GM10266 (cell line): ENCODE measurements around the gene ADGRA3.

Experiments
- DNase-seq: peaks from one replicate; pipeline ENCODE4 v3.0.0; 2012; ENCODE audit errors: extremely low spot score
- TF ChIP-seq, protein P1 (sequence below): IDR thresholded peaks from 2 replicates; pipeline ENCODE4 v1.5.1; 2012; ENCODE audit warnings: mild to moderate bottlenecking, low read depth; ENCODE audit not compliant: control insufficient read depth, insufficient read depth; ENCODE audit errors: missing control alignments

Gene ADGRA3

DNA sequence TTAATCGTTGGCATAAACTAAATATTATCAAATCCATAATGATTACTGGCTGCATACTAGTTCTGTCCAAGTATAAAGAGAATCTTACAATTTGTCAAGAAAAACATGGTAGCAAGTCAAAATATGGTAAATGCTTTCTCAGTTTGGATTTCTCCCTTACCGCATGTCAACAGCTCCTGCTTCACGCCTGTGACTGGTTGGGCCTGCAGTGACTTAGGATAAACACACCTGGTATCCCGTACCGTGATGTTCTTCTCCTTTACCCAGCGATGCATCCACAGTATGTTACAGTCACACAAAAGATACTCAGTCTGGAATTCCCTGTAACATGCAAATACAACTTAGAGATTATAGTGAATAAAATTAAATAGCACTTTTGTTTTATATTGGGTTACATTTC lies 71.1 kb downstream of the ADGRA3 start:
- DNase-seq: no peak
- TF ChIP-seq, protein P1, sequence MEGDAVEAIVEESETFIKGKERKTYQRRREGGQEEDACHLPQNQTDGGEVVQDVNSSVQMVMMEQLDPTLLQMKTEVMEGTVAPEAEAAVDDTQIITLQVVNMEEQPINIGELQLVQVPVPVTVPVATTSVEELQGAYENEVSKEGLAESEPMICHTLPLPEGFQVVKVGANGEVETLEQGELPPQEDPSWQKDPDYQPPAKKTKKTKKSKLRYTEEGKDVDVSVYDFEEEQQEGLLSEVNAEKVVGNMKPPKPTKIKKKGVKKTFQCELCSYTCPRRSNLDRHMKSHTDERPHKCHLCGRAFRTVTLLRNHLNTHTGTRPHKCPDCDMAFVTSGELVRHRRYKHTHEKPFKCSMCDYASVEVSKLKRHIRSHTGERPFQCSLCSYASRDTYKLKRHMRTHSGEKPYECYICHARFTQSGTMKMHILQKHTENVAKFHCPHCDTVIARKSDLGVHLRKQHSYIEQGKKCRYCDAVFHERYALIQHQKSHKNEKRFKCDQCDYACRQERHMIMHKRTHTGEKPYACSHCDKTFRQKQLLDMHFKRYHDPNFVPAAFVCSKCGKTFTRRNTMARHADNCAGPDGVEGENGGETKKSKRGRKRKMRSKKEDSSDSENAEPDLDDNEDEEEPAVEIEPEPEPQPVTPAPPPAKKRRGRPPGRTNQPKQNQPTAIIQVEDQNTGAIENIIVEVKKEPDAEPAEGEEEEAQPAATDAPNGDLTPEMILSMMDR: no peak

DNA sequence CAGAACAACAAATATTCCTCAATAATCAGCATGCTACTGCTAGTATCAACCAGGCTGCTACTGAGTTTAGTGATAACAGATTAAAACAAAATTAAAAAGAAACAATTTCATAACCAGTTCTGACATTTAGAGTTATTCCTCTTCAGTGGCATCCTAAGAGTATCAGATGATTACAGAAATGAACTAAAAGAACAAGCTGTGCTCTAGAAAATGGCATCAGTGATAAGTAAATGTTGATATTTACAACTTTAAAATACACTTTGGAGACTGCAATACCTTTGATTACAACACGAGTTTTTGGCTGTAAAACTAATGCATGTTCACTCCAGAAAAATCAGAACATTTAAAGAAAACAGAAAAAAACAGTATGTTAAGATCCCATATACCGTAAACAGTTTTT lies 72.9 kb downstream of the ADGRA3 start:
- DNase-seq: no peak
- TF ChIP-seq, protein P1: no peak

DNA sequence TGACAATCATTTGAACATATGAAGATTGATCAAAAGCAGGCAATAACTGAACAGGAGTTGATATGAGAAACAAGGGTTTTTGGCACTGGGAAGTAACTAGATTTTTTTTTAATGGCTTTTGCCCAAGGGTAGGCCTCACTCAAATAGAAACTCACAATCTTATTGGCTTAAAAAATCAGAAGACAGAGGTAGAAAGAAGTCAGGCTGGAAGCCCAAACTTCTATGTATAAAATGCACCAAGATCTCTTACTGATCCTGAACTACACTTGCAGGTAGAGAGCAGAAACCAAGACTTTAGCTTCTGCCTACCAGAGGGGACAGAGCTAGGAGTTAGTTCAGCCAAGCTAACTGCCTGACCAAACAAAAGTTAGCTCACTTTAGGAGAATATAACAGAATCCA lies 74.9 kb downstream of the ADGRA3 start:
- DNase-seq: no peak

DNA sequence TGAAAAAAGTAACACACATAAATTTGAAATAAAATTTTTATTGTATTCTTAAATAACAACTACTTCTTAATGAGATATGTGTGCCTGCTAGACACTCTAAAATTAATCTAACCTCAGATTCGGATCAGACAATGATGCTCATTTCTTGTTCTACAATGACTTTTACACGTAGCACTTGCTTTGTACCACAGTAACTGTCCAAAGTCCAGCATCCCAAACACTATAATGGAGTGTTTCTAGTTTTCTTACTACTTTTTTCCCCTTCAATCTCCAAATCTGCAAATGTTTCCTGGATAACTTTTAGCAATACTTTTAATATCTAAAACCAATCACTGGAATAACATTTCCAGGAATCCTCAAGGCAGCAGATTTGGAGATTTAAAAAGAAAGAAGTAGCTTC lies 75.9 kb downstream of the ADGRA3 start:
- TF ChIP-seq, protein P1: no peak
- DNase-seq: no peak

More for the DNA sequence above, 74.9 kb downstream of the ADGRA3 start:
- TF ChIP-seq, protein P1: no peak

DNA sequence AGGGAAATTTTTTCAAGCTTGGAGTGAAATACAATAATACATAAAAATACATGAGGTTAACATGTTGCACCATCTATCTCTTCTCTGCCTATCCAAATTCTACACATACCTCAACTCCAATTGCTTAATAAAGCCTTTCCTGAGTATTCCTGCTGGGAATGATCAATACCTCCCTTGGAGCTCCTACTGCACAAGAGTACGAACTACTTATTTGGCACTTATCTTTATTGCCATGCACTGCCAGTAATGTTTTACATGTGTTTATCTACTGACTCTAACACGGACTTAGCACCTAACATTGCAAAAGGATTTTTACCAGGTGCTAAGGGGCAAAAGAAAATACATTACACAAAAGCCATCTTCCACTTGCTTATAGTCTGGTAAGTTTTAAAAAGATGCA lies 80.2 kb downstream of the ADGRA3 start:
- no peak for DNase-seq
- TF ChIP-seq, protein P1: no peak

DNA sequence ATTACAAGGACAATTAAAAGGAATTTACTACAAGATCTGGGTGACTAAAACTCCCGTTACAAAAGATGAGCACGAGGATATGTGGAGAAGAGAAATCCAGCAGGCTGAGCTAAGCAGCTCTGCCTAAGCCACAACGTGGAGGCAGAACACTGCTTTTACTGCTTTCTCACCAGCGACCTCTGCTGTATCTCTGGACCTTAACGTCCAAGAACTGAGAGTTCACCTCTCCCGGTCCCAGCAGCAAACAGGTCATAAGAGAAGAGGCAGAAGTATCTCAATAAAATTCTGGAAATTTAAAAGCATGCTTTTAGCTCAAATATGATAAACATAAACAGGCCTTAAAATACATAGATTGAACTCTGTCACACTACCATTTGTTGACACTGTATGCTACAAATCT lies 81.0 kb downstream of the ADGRA3 start:
- TF ChIP-seq, protein P1: peak; percentile 43
- DNase-seq: no peak

DNA sequence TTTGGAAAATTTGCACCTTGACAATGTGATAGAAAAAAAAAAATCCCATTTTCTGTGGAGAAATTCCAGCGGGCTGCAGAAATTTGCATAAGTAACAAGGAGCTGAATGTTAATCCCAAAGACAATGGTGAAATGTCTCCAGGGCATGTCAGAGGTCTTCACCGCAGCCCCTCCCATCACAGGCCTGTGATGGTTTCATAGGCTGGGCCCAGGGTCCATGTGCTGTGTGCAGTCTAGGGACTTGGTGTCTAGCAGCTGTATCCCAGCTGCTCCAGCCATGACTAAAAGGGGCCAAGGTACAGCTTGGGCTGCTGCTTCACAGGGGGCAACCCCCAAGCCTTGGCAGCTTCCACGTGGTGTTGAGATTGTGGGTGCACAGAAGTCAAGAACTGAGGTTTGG lies 85.2 kb downstream of the ADGRA3 start:
- no peak for DNase-seq
- TF ChIP-seq, protein P1: no peak

DNA sequence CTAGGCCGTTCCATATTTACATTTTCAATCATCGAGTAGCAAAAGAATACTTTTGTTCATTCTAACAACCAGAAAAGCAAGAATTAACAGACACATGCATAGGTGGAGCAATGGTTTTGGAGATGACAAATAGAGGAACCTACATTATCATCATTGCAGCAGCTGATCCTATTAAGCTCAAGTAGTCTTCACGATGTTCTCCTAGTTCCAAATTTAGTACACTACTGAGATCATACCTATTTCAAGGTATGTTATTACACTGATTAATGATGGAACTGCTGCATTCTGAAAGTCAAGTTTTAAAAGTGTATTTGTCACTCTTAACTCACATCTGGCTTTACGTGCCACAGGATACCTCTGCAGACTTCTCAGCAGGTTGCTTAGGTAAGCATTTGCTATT lies 87.4 kb downstream of the ADGRA3 start:
- DNase-seq: no peak
- TF ChIP-seq, protein P1: no peak
